GM12878 (cell line): ENCODE data around the gene SCGB1A1. TPM values are rescaled to one million over a fixed set of nuclear protein-coding genes. Genes with fewer than 3 reads are reported as not detected.
A peak's percentile ranks its signal among the peaks of the same experiment; 100 is the strongest.
"Not testable (repeated sequence)": the region's sequence is repeated elsewhere in the genome, so short reads cannot be mapped to it uniquely, and the experiment has no call there.

ENCODE experiments used
- ATAC-seq: fragments of 200-7000 bp; cut with Tn5 transposase; 3 replicates; pipeline ENCODE4 v1.9.1; 2020; ENCODE audit warnings: mild to moderate bottlenecking, moderate library complexity
- BruUV-seq: library from RNA; stranded (reverse); fragments of 400-500 nt; replicated peaks from 2 replicates; lab custom pipeline; 2021; lab: Mats Ljungman, UMichigan
- CTCF ChIA-PET: fragments of 300-600 bp; sonication (Branson Sonifier 250); formaldehyde crosslinking; extraction: SDS; loops from one replicate; lab custom pipeline; 2021; ENCODE audit warnings: inconsistent platforms; lab: Yijun Ruan, JAX
- POLR2A ChIA-PET: fragments of 350-600 bp; formaldehyde crosslinking; extraction: SDS; loops from one replicate; lab custom pipeline; 2021; ENCODE audit warnings: inconsistent platforms; lab: Charles Lee
- RAD21 ChIA-PET: fragments of 300-600 bp; sonication (Branson Sonifier 250); formaldehyde crosslinking; loops from one replicate; lab custom pipeline; 2023; ENCODE audit warnings: antibody characterized with exemption; ENCODE audit not compliant: unreplicated experiment; lab: Charles Lee
- SMC1A ChIA-PET: fragments of 300-600 bp; sonication (Branson Sonifier 250); formaldehyde crosslinking; loops from one replicate; lab custom pipeline; 2023; ENCODE audit not compliant: unreplicated experiment, uncharacterized antibody; lab: Charles Lee
- DNase-seq: peaks from one replicate; pipeline ENCODE4 v3.0.0-alpha.2; 2011; ENCODE audit warnings: low read depth, low spot score
- FAIRE-seq: peaks from 3 replicates; lab custom pipeline; 2011; peaks lifted over from hg19 to GRCh38; lab: Jason Lieb, UNC
- H2AFZ ChIP-seq: 2 replicates; pipeline ENCODE4 v1.6.0; 2011; ENCODE audit warnings: low read depth, low read length, control low read depth; ENCODE audit not compliant: control insufficient read depth
- H3K27ac ChIP-seq: 2 replicates; pipeline ENCODE4 v1.5.1; 2011; ENCODE audit warnings: control low read depth; ENCODE audit not compliant: control insufficient read depth, insufficient read depth
- H3K27me3 ChIP-seq, 2 experiments: replicated peaks in 1 of 2; 2 replicates each; pipeline versions ENCODE4 v1.6.0 to v1.6.1; 2011; ENCODE audit warnings: low read length in 1 of 2; ENCODE audit not compliant: control insufficient read depth in 2 of 2, insufficient read depth in 2 of 2
- H3K36me3 ChIP-seq, 2 experiments: 2 replicates each; pipeline ENCODE4 v1.5.1; 2011; ENCODE audit warnings: low read length in 1 of 2; ENCODE audit not compliant: control insufficient read depth in 2 of 2, insufficient read depth in 2 of 2
- H3K4me1 ChIP-seq: 2 replicates; pipeline ENCODE4 v1.6.1; 2011; ENCODE audit warnings: mild to moderate bottlenecking, low read length, moderate library complexity, mixed read lengths; ENCODE audit not compliant: control insufficient read depth, insufficient read depth
- H3K4me2 ChIP-seq: 2 replicates; pipeline ENCODE4 v1.6.0; 2011; ENCODE audit warnings: control low read depth; ENCODE audit not compliant: control insufficient read depth, insufficient read depth
- H3K4me3 ChIP-seq: fragments of 200-600 bp; sonication (generic); 2 replicates; pipeline ENCODE4 v1.5.1; 2016
- H3K79me2 ChIP-seq: 2 replicates; pipeline ENCODE4 v1.6.0; 2011; ENCODE audit warnings: low read length; ENCODE audit not compliant: control insufficient read depth, insufficient read depth
- H3K9ac ChIP-seq: 2 replicates; pipeline ENCODE4 v1.8.0; 2011; ENCODE audit warnings: low read length, control low read depth, mixed read lengths; ENCODE audit not compliant: control insufficient read depth, insufficient read depth
- H3K9me3 ChIP-seq: replicated peaks from 3 replicates; pipeline ENCODE4 v1.5.1; 2011; ENCODE audit warnings: mild to moderate bottlenecking, low read length; ENCODE audit not compliant: control insufficient read depth, insufficient read depth
- H4K20me1 ChIP-seq: 2 replicates; pipeline ENCODE4 v1.6.0; 2011; ENCODE audit not compliant: control insufficient read depth, insufficient read depth
- CTCF ChIP-seq, 3 experiments: IDR thresholded peaks in 2 of 3; conservative IDR thresholded peaks in 1 of 3; 2 replicates each; pipeline ENCODE4 v1.5.1; 2011; ENCODE audit warnings: low read depth in 3 of 3, low read length in 3 of 3, mild to moderate bottlenecking in 3 of 3, control low read depth in 2 of 3, moderate library complexity in 2 of 3, inconsistent platforms in 1 of 3, mixed read lengths in 1 of 3; ENCODE audit not compliant: control insufficient read depth in 2 of 3, insufficient read depth in 1 of 3; ENCODE audit errors: extremely low read depth in 1 of 3
- POU2F2 ChIP-seq: IDR thresholded peaks from 3 replicates; pipeline ENCODE4 v1.6.1; 2011; ENCODE audit warnings: low read depth, mild to moderate bottlenecking, low read length, borderline replicate concordance
- RAD21 ChIP-seq: IDR thresholded peaks from 2 replicates; pipeline ENCODE4 v1.6.1; 2011; ENCODE audit warnings: mild to moderate bottlenecking, low read depth, low read length, moderate library complexity; ENCODE audit not compliant: insufficient read depth
- RB1 ChIP-seq: fragments of 450-650 bp; formaldehyde crosslinking; IDR thresholded peaks from 2 replicates; pipeline ENCODE4 v1.6.1; 2017; ENCODE audit warnings: mild to moderate bottlenecking, borderline replicate concordance
- SMC3 ChIP-seq: IDR thresholded peaks from 2 replicates; pipeline ENCODE4 v1.6.1; 2011; ENCODE audit warnings: low read length, improper control_type of control experiment, borderline replicate concordance
- YY1 ChIP-seq: IDR thresholded peaks from 2 replicates; pipeline ENCODE4 v1.6.1; 2011; ENCODE audit warnings: low read depth, mild to moderate bottlenecking, low read length
- WGBS: methylation state at CpG from one replicate; pipeline ENCODE4 v1.1.6; 2016; ENCODE audit warnings: low lambda C conversion rate; ENCODE audit not compliant: insufficient replicate concordance, insufficient coverage; ENCODE audit errors: missing lambda C conversion rate; 5-methylcytosine and 5-hydroxymethylcytosine counted together
- in situ Hi-C: fragments of 300-500 bp; cut with MboI; formaldehyde crosslinking; loops from 9 replicates; pipeline ENCODE4 v1.14.3; 2018; ENCODE audit warnings: mixed read lengths
- intact Hi-C: fragments of 100-400 bp; cut with micrococcal nuclease; formaldehyde crosslinking; loops from one replicate; pipeline ENCODE4 v1.14.2; 2022; ENCODE audit not compliant: unreplicated experiment
- polyA plus RNA-seq, 11 experiments: library from polyadenylated mRNA; depleted of rRNA in 4 of 11; unstranded in 6 of 11; stranded (reverse) in 5 of 11; fragments of >200 nt; fragmentation: Nextera tagmentation in 4 of 11; fragmentation: Illumina TruSeq in 1 of 11; extraction: Ambion mirVana in 4 of 11; extraction: Trizol in 1 of 11; gene quantifications; 1 replicate in 1 of 11; 2 replicates in 10 of 11; pipeline versions ENCODE4 v1.2.1 to v1.2.3, GENCODE V29; 2011 to 2016; ENCODE audit warnings: inconsistent platforms in 2 of 11, missing spikeins in 2 of 11, low read depth in 1 of 11
- total RNA-seq, 4 experiments: library from RNA; depleted of rRNA in 3 of 4; stranded (reverse); fragments of >200 nt in 3 of 4; fragmentation: Illumina TruSeq in 1 of 4; extraction: Trizol in 1 of 4; gene quantifications; 2 replicates each; pipeline versions ENCODE4 v1.2.1 to v1.2.3, GENCODE V29; 2013 to 2021

SCGB1A1 gene
- total and polyA plus RNA-seq, 10 of the 15 experiments (the other 5 are each of a cell fraction or from before 2014, with no cell fraction given), result not detected

GRCh38 chr11:62379586-62379985 lies 39.2 kb upstream of the SCGB1A1 start:
- H3K27me3 ChIP-seq, in situ Hi-C loops, DNase-seq, H3K79me2 ChIP-seq, FAIRE-seq, H3K9me3 ChIP-seq, ATAC-seq, H4K20me1 ChIP-seq, H3K4me3 ChIP-seq, H3K27ac ChIP-seq, H3K4me2 ChIP-seq, H3K9ac ChIP-seq, H3K4me1 ChIP-seq, POLR2A ChIA-PET, H2AFZ ChIP-seq, BruUV-seq, H3K36me3 ChIP-seq: not testable (repeated sequence)
- 0% methylated on average over 2 of the region's 2 CpGs for WGBS
- CTCF ChIA-PET, result interaction anchor here (1.0 to 1.9 kb wide), 7 partner anchors 10 to 522 kb away, joined by 3 to 17 read pairs (median 5); partner anchors contain the start of gene ASRGL1
- SMC1A ChIA-PET, result interaction anchor here (0.6 to 1.6 kb wide), 4 partner anchors 13 to 161 kb away, joined by 3 to 8 read pairs (median 4); no protein-coding TSS in a partner anchor
- intact Hi-C loops, result loop anchor here (5.0 kb wide), 1 partner anchor 207 kb away; no protein-coding TSS in a partner anchor
- RAD21 ChIA-PET, result interaction anchor here (1.0 kb wide), 1 partner anchor 163 kb away, joined by 3 read pairs; no protein-coding TSS in a partner anchor

- CTCF ChIA-PET, result interaction anchor here (0.9 to 1.9 kb wide), 12 partner anchors 9 to 249 kb away, joined by 3 to 33 read pairs (median 6); partner anchors contain the start of gene ASRGL1
- WGBS, result 2% methylated on average over 12 of the region's 12 CpGs
Measured at GRCh38 chr11:62380821-62381245, 38.0 kb upstream of the SCGB1A1 start.

More at GRCh38 chr11:62380821-62381245, 38.0 kb upstream of the SCGB1A1 start:
- H3K9me3 ChIP-seq, RAD21 ChIA-PET, POLR2A ChIA-PET, H3K4me1 ChIP-seq, H3K27ac ChIP-seq, H3K4me3 ChIP-seq, H3K9ac ChIP-seq, H4K20me1 ChIP-seq, H3K27me3 ChIP-seq, BruUV-seq, in situ Hi-C loops, DNase-seq, H3K4me2 ChIP-seq, H2AFZ ChIP-seq, H3K79me2 ChIP-seq, H3K36me3 ChIP-seq: not testable (repeated sequence)
- intact Hi-C loops, result loop anchor here (1.0 kb wide), 1 partner anchor 13 kb away; no protein-coding TSS in a partner anchor
- SMC1A ChIA-PET, result interaction anchor here (0.9 to 1.6 kb wide), 6 partner anchors 10 to 162 kb away, joined by 3 to 8 read pairs (median 4); no protein-coding TSS in a partner anchor
- TF ChIP-seq CTCF (IDR thresholded peaks at IDR 0.05 in 2 of 3, conservative IDR thresholded peaks at IDR 0.05 in 1 of 3; ENCODE audit: control insufficient read depth in 2 of 3, extremely low read depth in 1 of 3, insufficient read depth in 1 of 3, low read depth in 3 of 3, low read length in 3 of 3) (peak; percentile 56 to 77 (median 73)), POU2F2 (0 out of 3 replicates have a peak, but pooled peaks have one; percentile 15), RB1 (peak; percentile 52; the same call in 1 of the 2 replicates), YY1 (0 out of 2 replicates have a peak, but pooled peaks have one; percentile 29), SMC3 (peak; percentile 43; the same call in 1 of the 2 replicates), RAD21 (peak; percentile 80)
- peak; percentile 59 for FAIRE-seq
- peak; percentile 88 for ATAC-seq
